MCF 10A (cell line): ENCODE measurements around the gene KAZALD1. TPM values are rescaled to one million over a fixed set of nuclear protein-coding genes. Genes with fewer than 3 reads are reported as not detected.

Experiments
- BruUV-seq: library from RNA; stranded (reverse); fragments of 400-500 nt; replicated peaks from 2 replicates; lab custom pipeline; 2021; lab: Mats Ljungman, UMichigan
- CTCF ChIA-PET: fragments of 300-600 bp; sonication (Branson Sonifier 250); formaldehyde crosslinking; extraction: SDS; loops from one replicate; lab custom pipeline; 2021; ENCODE audit warnings: antibody characterized with exemption, inconsistent platforms; lab: Yijun Ruan, JAX
- POLR2A ChIA-PET: fragments of 300-600, 350-650 bp; sonication (Branson Sonifier 250); formaldehyde crosslinking; extraction: SDS; loops from one replicate; lab custom pipeline; 2020; ENCODE audit warnings: antibody characterized with exemption, inconsistent platforms; lab: Yijun Ruan, JAX
- DNase-seq: peaks from one replicate; pipeline ENCODE4 v3.0.0-alpha.2; 2018; ENCODE audit not compliant: unreplicated experiment
- H3K27ac Mint-ChIP-seq: one replicate; pipeline ENCODE4 v1.8.0; 2022; ENCODE audit warnings: mild to moderate bottlenecking, low read depth, mixed read lengths; ENCODE audit not compliant: unreplicated experiment
- H3K27me3 Mint-ChIP-seq: one replicate; pipeline ENCODE4 v1.8.0; 2022; ENCODE audit warnings: mixed read lengths; ENCODE audit not compliant: insufficient read depth, unreplicated experiment
- H3K36me3 Mint-ChIP-seq: one replicate; pipeline ENCODE4 v1.8.0; 2022; ENCODE audit warnings: mild to moderate bottlenecking, moderate library complexity, mixed read lengths; ENCODE audit not compliant: insufficient read depth, unreplicated experiment
- H3K4me1 Mint-ChIP-seq: one replicate; pipeline ENCODE4 v1.8.0; 2022; ENCODE audit warnings: mixed read lengths; ENCODE audit not compliant: insufficient read depth, unreplicated experiment
- H3K4me3 Mint-ChIP-seq: one replicate; pipeline ENCODE4 v1.8.0; 2022; ENCODE audit warnings: mild to moderate bottlenecking, moderate library complexity, mixed read lengths; ENCODE audit not compliant: unreplicated experiment
- H3K9me3 Mint-ChIP-seq: one replicate; pipeline ENCODE4 v1.8.0; 2022; ENCODE audit warnings: mixed read lengths; ENCODE audit not compliant: unreplicated experiment
- CTCF ChIP-seq: fragments of 200-600 bp; IDR thresholded peaks from one replicate; pipeline ENCODE4 v1.8.0; 2022; ENCODE audit warnings: antibody characterized with exemption, mild to moderate bottlenecking; ENCODE audit not compliant: unreplicated experiment
- intact Hi-C: fragments of 100-400 bp; cut with micrococcal nuclease; formaldehyde crosslinking; loops from 2 replicates; pipeline ENCODE4 v1.14.1; 2022
- total RNA-seq: library from RNA; stranded (reverse); gene quantifications from 2 replicates; pipeline ENCODE4 v1.2.3, GENCODE V29; 2022

Gene KAZALD1
- total RNA-seq, 1 experiment from 2014 or later, result 2.4 TPM

- peaks cover 2% of the 10 kb centered on the region for H3K4me1 Mint-ChIP-seq
- ChIA-PET CTCF (interaction anchor here (0.6 to 14.1 kb wide), 30 partner anchors 10 to 685 kb away, joined by 3 to 419 read pairs (median 8); partner anchors contain the start of genes PDZD7, SFXN3 and TLX1), POLR2A (interaction anchor here (1.5 kb wide), 1 partner anchor 46 kb away, joined by 4 read pairs; no protein-coding TSS in a partner anchor)
- no peaks in the 10 kb centered on the region for H3K9me3 Mint-ChIP-seq
- no TSS peak for BruUV-seq
- intact Hi-C loops, result no loop called here
- no peaks in the 10 kb centered on the region for H3K36me3 Mint-ChIP-seq
- H3K27ac Mint-ChIP-seq, result no peak overlapping the region
- DNase-seq, result no peak
- TF ChIP-seq CTCF, result no peak
- H3K27me3 Mint-ChIP-seq, result peaks cover 24% of the 10 kb centered on the region
- H3K4me3 Mint-ChIP-seq, result no peak overlapping the region
Observed at GRCh38 chr10:101096378-101096777, 34.6 kb downstream of the KAZALD1 start.

GRCh38 chr10:101097881-101098280 is 36.1 kb downstream of the KAZALD1 start:
- no peak overlapping the region for H3K27ac Mint-ChIP-seq
- CTCF ChIA-PET, result interaction anchor here (0.7 to 14.1 kb wide), 12 partner anchors 9 to 608 kb away, joined by 3 to 419 read pairs (median 7); no protein-coding TSS in a partner anchor

GRCh38 chr10:101099901-101100300 is 38.1 kb downstream of the KAZALD1 start:
- H3K4me1 Mint-ChIP-seq, result no peaks in the 10 kb centered on the region
- no peak overlapping the region for H3K4me3 Mint-ChIP-seq
- no peak for DNase-seq
- BruUV-seq, result no TSS peak
- peaks cover 40% of the 10 kb centered on the region for H3K27me3 Mint-ChIP-seq
- no peak for TF ChIP-seq CTCF
- no peak overlapping the region for H3K27ac Mint-ChIP-seq
- no peaks in the 10 kb centered on the region for H3K9me3 Mint-ChIP-seq
- intact Hi-C loops, result no loop called here
- ChIA-PET CTCF (interaction anchor here (3.2 to 14.1 kb wide), 2 partner anchors 8 to 41 kb away, joined by 14 to 419 read pairs; no protein-coding TSS in a partner anchor), POLR2A (no interaction called here)
- no peaks in the 10 kb centered on the region for H3K36me3 Mint-ChIP-seq

More at GRCh38 chr10:101097881-101098280, 36.1 kb downstream of the KAZALD1 start:
- no peak overlapping the region for H3K4me3 Mint-ChIP-seq
- POLR2A ChIA-PET, result interaction anchor here (1.0 to 1.5 kb wide), 2 partner anchors 14 to 45 kb away, joined by 3 to 4 read pairs; no protein-coding TSS in a partner anchor
- peaks cover 39% of the 10 kb centered on the region for H3K27me3 Mint-ChIP-seq
- intact Hi-C loops, result no loop called here
- BruUV-seq, result no TSS peak
- H3K4me1 Mint-ChIP-seq, result no peaks in the 10 kb centered on the region
- H3K9me3 Mint-ChIP-seq, result no peaks in the 10 kb centered on the region
- no peak for DNase-seq
- no peak for TF ChIP-seq CTCF
- H3K36me3 Mint-ChIP-seq, result no peaks in the 10 kb centered on the region

GRCh38 chr10:101101372-101101881 is 39.6 kb downstream of the KAZALD1 start:
- POLR2A ChIA-PET, result interaction anchor here (0.6 to 1.3 kb wide), 3 partner anchors 10 to 40 kb away, joined by 3 to 4 read pairs (median 3); no protein-coding TSS in a partner anchor

More at GRCh38 chr10:101101372-101101881, 39.6 kb downstream of the KAZALD1 start:
- no peak overlapping the region for H3K4me3 Mint-ChIP-seq
- H3K4me1 Mint-ChIP-seq, result no peaks in the 10 kb centered on the region
- BruUV-seq, result no TSS peak
- intact Hi-C loops, result no loop called here
- H3K27ac Mint-ChIP-seq, result no peak overlapping the region
- no peak for TF ChIP-seq CTCF
- no peaks in the 10 kb centered on the region for H3K9me3 Mint-ChIP-seq
- H3K36me3 Mint-ChIP-seq, result no peaks in the 10 kb centered on the region
- CTCF ChIA-PET, result interaction anchor here (0.7 to 14.1 kb wide), 6 partner anchors 9 to 130 kb away, joined by 3 to 419 read pairs (median 5); no protein-coding TSS in a partner anchor
- no peak for DNase-seq
- peaks cover 40% of the 10 kb centered on the region for H3K27me3 Mint-ChIP-seq
